Keratinocyte (primary cell): Measurements from ENCODE around the gene MTCL1. TPM values are rescaled to one million over a fixed set of nuclear protein-coding genes. Genes with fewer than 3 reads are reported as not detected.

Source experiments
- DNase-seq: peaks from one replicate; pipeline ENCODE4 v3.0.0-alpha.2; 2011; ENCODE audit warnings: low read depth, missing footprints, low spot score
- FAIRE-seq: peaks from 2 replicates; lab custom pipeline; 2011; peaks lifted over from hg19 to GRCh38; lab: Jason Lieb, UNC
- H2AFZ ChIP-seq: 2 replicates; pipeline ENCODE4 v1.6.0; 2012; ENCODE audit warnings: low read length, control low read depth, inconsistent platforms; ENCODE audit not compliant: control insufficient read depth
- H3K27ac ChIP-seq: 2 replicates; pipeline ENCODE4 v1.5.1; 2011; ENCODE audit warnings: low read length; ENCODE audit not compliant: control insufficient read depth, insufficient read depth
- H3K27me3 ChIP-seq: 3 replicates; pipeline ENCODE4 v1.6.0; 2011; ENCODE audit warnings: low read length; ENCODE audit not compliant: control insufficient read depth, insufficient read depth; ENCODE audit errors: extremely low read depth
- H3K36me3 ChIP-seq, 2 experiments: 2 replicates in 1 of 2; 3 replicates in 1 of 2; pipeline ENCODE4 v1.5.1; 2011; ENCODE audit warnings: low read length in 2 of 2, mild to moderate bottlenecking in 1 of 2; ENCODE audit not compliant: control insufficient read depth in 2 of 2, insufficient read depth in 2 of 2; ENCODE audit errors: extremely low read depth in 1 of 2
- H3K4me1 ChIP-seq: 3 replicates; pipeline ENCODE4 v1.5.1; 2011; ENCODE audit warnings: low read length; ENCODE audit not compliant: control insufficient read depth, insufficient read depth; ENCODE audit errors: extremely low read depth
- H3K4me2 ChIP-seq: 3 replicates; pipeline ENCODE4 v1.6.0; 2011; ENCODE audit warnings: low read depth, low read length; ENCODE audit not compliant: control insufficient read depth, insufficient read depth; ENCODE audit errors: extremely low read depth
- H3K4me3 ChIP-seq, 3 experiments: fragments of 200-600 bp in 1 of 3; sonication (generic) in 1 of 3; 2 replicates in 2 of 3; 3 replicates in 1 of 3; pipeline ENCODE4 v1.5.1; 2011 to 2016; ENCODE audit warnings: low read length in 3 of 3, mild to moderate bottlenecking in 3 of 3, control low read depth in 2 of 3, inconsistent platforms in 1 of 3, low read depth in 1 of 3, mixed read lengths in 1 of 3, mixed run types in 1 of 3, moderate library complexity in 1 of 3; ENCODE audit not compliant: control insufficient read depth in 2 of 3, insufficient read depth in 2 of 3; ENCODE audit errors: extremely low read depth in 1 of 3
- H3K79me2 ChIP-seq: 2 replicates; pipeline ENCODE4 v1.6.0; 2012; ENCODE audit warnings: low read length; ENCODE audit not compliant: control insufficient read depth, insufficient read depth
- H3K9ac ChIP-seq: 3 replicates; pipeline ENCODE4 v1.6.0; 2011; ENCODE audit warnings: low read length; ENCODE audit not compliant: control insufficient read depth, insufficient read depth; ENCODE audit errors: extremely low read depth
- H3K9me1 ChIP-seq: 3 replicates; pipeline ENCODE4 v1.6.0; 2011; ENCODE audit warnings: low read length; ENCODE audit not compliant: control insufficient read depth, insufficient read depth; ENCODE audit errors: extremely low read depth
- H3K9me3 ChIP-seq: 2 replicates; pipeline ENCODE4 v1.5.1; 2012; ENCODE audit warnings: low read depth, low read length; ENCODE audit not compliant: control insufficient read depth
- H4K20me1 ChIP-seq: 3 replicates; pipeline ENCODE4 v1.6.0; 2011; ENCODE audit warnings: low read length; ENCODE audit not compliant: control insufficient read depth, insufficient read depth; ENCODE audit errors: extremely low read depth
- EZH2 ChIP-seq: IDR thresholded peaks from one replicate; pipeline ENCODE4 v1.6.1; 2012; ENCODE audit warnings: inconsistent platforms, mild to moderate bottlenecking, low read length, moderate library complexity
- dilution Hi-C: fragments of 300-500 bp; cut with MboI; formaldehyde crosslinking; loops from one replicate; pipeline ENCODE4 v1.7.0; 2020; ENCODE audit warnings: low sequenced_read_pairs; ENCODE audit not compliant: extremely low pct_ligation_motif_present
- polyA plus RNA-seq, 5 experiments: library from polyadenylated mRNA; depleted of rRNA in 3 of 5; stranded (reverse) in 3 of 5; stranded (forward) in 1 of 5; unstranded in 1 of 5; fragments of >200 nt; gene quantifications; 1 replicate in 1 of 5; 2 replicates in 3 of 5; 3 replicates in 1 of 5; pipeline versions ENCODE4 v1.2.1 to v1.2.3, GENCODE V29; 2011 to 2012; ENCODE audit warnings: missing spikeins in 2 of 5, low read depth in 1 of 5, low replicate concordance in 1 of 5
- TF ChIP-seq, protein P1 (sequence below), 3 experiments: IDR thresholded peaks in 1 of 3; conservative IDR thresholded peaks in 1 of 3; optimal IDR thresholded peaks in 1 of 3; 2 replicates in 2 of 3; 3 replicates in 1 of 3; pipeline versions ENCODE3 to v1.5.1; 2011; ENCODE audit warnings: low read length in 3 of 3, mild to moderate bottlenecking in 3 of 3, moderate library complexity in 2 of 3, control low read depth in 1 of 3, inconsistent platforms in 1 of 3; ENCODE audit not compliant: insufficient read depth in 2 of 3; ENCODE audit errors: extremely low read depth in 1 of 3

Gene MTCL1
- polyA plus RNA-seq, 1 donor (not counting 4 experiments of a cell fraction or from before 2014, with no cell fraction given): 15.4 TPM

DNA sequence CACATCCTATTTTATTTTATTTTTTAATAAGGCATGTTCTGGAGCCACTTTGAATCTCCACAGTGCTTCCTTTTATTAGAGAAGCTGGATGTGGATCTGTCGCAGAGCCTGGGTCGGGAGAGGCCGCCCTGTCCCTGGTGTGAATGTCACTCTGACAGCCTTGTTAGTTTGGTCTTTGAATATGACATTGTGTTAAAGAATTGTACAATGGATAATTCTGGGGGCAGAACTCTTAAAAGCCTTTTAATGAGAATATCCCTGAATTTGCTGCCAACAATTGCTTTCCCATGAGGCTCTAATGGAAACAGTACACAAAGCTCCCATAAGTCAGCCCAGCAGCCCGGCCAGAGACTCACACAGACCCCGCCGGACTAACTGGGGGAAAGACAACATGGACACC is 82.4 kb downstream of the MTCL1 start:
- dilution Hi-C loops: no loop called here
- TF ChIP-seq, protein P1, sequence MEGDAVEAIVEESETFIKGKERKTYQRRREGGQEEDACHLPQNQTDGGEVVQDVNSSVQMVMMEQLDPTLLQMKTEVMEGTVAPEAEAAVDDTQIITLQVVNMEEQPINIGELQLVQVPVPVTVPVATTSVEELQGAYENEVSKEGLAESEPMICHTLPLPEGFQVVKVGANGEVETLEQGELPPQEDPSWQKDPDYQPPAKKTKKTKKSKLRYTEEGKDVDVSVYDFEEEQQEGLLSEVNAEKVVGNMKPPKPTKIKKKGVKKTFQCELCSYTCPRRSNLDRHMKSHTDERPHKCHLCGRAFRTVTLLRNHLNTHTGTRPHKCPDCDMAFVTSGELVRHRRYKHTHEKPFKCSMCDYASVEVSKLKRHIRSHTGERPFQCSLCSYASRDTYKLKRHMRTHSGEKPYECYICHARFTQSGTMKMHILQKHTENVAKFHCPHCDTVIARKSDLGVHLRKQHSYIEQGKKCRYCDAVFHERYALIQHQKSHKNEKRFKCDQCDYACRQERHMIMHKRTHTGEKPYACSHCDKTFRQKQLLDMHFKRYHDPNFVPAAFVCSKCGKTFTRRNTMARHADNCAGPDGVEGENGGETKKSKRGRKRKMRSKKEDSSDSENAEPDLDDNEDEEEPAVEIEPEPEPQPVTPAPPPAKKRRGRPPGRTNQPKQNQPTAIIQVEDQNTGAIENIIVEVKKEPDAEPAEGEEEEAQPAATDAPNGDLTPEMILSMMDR (optimal IDR thresholded peaks at IDR 0.05 in 1 of 3, IDR thresholded peaks at IDR 0.05 in 1 of 3, conservative IDR thresholded peaks at IDR 0.05 in 1 of 3; ENCODE audit: extremely low read depth in 1 of 3, insufficient read depth in 2 of 3, low read length in 3 of 3): no peak
- TF ChIP-seq EZH2: no peak

DNA sequence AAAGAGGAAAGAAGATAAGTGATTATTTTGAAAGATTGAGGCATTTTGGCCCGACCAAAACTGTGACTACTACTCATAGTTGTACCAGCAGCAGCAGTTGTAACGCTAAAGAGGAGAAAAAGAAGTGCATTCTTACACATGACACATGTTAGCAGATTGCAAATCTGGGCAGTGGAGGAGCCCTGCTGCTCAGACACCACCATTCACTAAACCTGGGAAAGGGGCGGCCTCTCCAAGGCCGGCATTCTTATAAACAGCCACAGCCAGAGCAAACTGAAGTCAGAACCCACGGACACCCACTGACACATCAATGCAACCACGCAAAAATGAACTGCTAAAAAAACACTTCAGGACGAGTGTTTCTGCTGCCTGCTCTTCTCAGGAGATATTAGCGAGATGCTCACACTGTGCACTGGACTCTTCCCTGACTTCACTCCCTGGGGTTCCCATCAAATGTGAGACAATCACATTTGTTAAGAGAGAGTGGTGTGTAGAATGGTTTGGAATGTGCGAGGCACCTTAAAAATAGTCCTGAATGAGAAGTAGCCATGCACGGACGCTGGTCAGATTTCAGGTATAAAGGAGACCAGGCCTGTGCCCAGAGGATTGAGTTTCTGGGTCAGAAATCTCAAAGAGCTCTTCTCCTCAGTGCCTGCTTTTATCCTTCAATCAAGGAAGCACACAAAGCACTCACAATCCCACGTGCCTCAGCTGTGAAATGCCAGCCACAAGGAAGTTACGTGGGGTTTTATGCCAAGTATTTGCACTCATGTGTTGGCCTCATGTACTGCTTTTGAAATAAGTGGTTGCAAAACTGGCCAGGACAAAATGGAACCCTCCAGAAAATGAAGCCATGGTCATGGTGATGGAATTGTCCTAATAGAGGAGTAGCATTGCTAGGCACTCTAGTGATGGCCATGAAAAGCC is 83.4 kb downstream of the MTCL1 start:
- Histone ChIP-seq H3K4me2 (no peak overlapping the region), H3K4me3 (no peak overlapping the region), H3K9me1 (no peaks in the 10 kb centered on the region), H3K4me1 (peaks cover 22% of the 10 kb centered on the region), H3K27ac (no peak overlapping the region), H3K9me3 (no peaks in the 10 kb centered on the region), H3K79me2 (no peaks in the 10 kb centered on the region), H2AFZ (no peak overlapping the region), H4K20me1 (no peaks in the 10 kb centered on the region), H3K36me3 (peaks cover 13 to 33% of the 10 kb centered on the region in 2 experiments), H3K27me3 (no peaks in the 10 kb centered on the region), H3K9ac (no peak overlapping the region)
- TF ChIP-seq, protein P1 (optimal IDR thresholded peaks at IDR 0.05 in 1 of 3, IDR thresholded peaks at IDR 0.05 in 1 of 3, conservative IDR thresholded peaks at IDR 0.05 in 1 of 3; ENCODE audit: extremely low read depth in 1 of 3, insufficient read depth in 2 of 3, low read length in 3 of 3): no peak
- TF ChIP-seq EZH2: no peak
- DNase-seq (no peak), FAIRE-seq (no peak)
- dilution Hi-C loops: no loop called here

More for the DNA sequence above, 82.4 kb downstream of the MTCL1 start:
- no peaks in the 10 kb centered on the region for H4K20me1 ChIP-seq
- no peaks in the 10 kb centered on the region for H3K79me2 ChIP-seq
- H3K4me3 ChIP-seq: no peak overlapping the region
- no peak overlapping the region for H2AFZ ChIP-seq
- no peaks in the 10 kb centered on the region for H3K9me1 ChIP-seq
- H3K27me3 ChIP-seq: no peaks in the 10 kb centered on the region
- FAIRE-seq (no peak), DNase-seq (no peak)
- no peak overlapping the region for H3K4me2 ChIP-seq
- no peak overlapping the region for H3K9ac ChIP-seq
- H3K4me1 ChIP-seq: peaks cover 22% of the 10 kb centered on the region
- no peaks in the 10 kb centered on the region for H3K9me3 ChIP-seq
- H3K36me3 ChIP-seq: peaks cover 15 to 41% of the 10 kb centered on the region in 2 experiments
- H3K27ac ChIP-seq: peak overlapping the region; percentile 72
